ENCODE results near the gene JAML. TPM values are rescaled to one million over a fixed set of nuclear protein-coding genes. Genes with fewer than 3 reads are reported as not detected.

JAML gene
- total RNA-seq, 1 experiment from 2014 or later, result 5.4 TPM

GRCh38 chr11:118162846-118163245 lies 62.0 kb downstream of the JAML start:
- no peak overlapping the region for H3K27ac ChIP-seq (ENCODE audit: low read length)
- H3K4me3 ChIP-seq (ENCODE audit: low read length), result no peak overlapping the region
- H3K9me3 ChIP-seq (ENCODE audit: low read length), result no peaks in the 10 kb centered on the region
- no peak overlapping the region for H3K4me2 ChIP-seq (ENCODE audit: low read depth, low read length, poor library complexity, severe bottlenecking)
- no peaks in the 10 kb centered on the region for H3K79me2 ChIP-seq (ENCODE audit: low read length)
- DNase-seq, result no peak
- H3K4me1 ChIP-seq (ENCODE audit: low read length), result no peaks in the 10 kb centered on the region
- H4K20me1 ChIP-seq (ENCODE audit: insufficient read depth, low read depth, low read length), result no peaks in the 10 kb centered on the region
- H3K36me3 ChIP-seq (ENCODE audit: insufficient read depth, low read length), result no peaks in the 10 kb centered on the region
- no peaks in the 10 kb centered on the region for H3K9me2 ChIP-seq (replicated peaks; ENCODE audit: insufficient read depth, low read length)
- no peaks in the 10 kb centered on the region for H3K27me3 ChIP-seq (ENCODE audit: low read length)
- no peak overlapping the region for H3K9ac ChIP-seq (ENCODE audit: low read length)
- no peak overlapping the region for H2AFZ ChIP-seq (ENCODE audit: low read length)

DNA sequence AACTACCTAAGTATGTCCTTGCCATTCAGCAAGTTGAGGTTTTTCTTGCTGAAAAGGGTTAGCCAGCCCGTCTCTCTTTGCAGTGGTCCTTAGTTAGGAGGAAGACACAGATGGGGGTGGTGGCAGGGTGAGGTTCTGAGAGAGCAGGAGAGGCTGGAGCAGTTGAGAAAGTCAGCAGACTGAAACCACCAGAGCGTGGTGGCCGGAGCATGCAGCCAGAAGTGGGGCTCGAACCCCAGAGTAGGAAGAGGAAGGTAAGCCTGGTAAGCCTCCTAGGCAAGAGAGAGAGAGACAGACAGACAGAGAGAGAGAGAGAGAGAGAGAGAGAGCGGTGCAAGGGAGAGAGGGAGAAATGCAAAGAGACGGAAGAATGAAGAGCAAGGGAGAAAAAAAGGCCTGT lies 63.0 kb downstream of the JAML start:
- no peak overlapping the region for H3K9ac ChIP-seq (ENCODE audit: low read length)
- H3K36me3 ChIP-seq (ENCODE audit: insufficient read depth, low read length), result no peaks in the 10 kb centered on the region
- no peak overlapping the region for H3K4me2 ChIP-seq (ENCODE audit: low read depth, low read length, poor library complexity, severe bottlenecking)
- no peaks in the 10 kb centered on the region for H3K27me3 ChIP-seq (ENCODE audit: low read length)
- H3K4me1 ChIP-seq (ENCODE audit: low read length), result peaks cover 2% of the 10 kb centered on the region; the same call in 1 of the 2 replicates
- no peaks in the 10 kb centered on the region for H3K9me2 ChIP-seq (replicated peaks; ENCODE audit: insufficient read depth, low read length)
- no peak overlapping the region for H3K27ac ChIP-seq (ENCODE audit: low read length)
- H3K4me3 ChIP-seq (ENCODE audit: low read length), result no peak overlapping the region
- no peak for DNase-seq
- H2AFZ ChIP-seq (ENCODE audit: low read length), result no peak overlapping the region
- H4K20me1 ChIP-seq (ENCODE audit: insufficient read depth, low read depth, low read length), result no peaks in the 10 kb centered on the region
- no peaks in the 10 kb centered on the region for H3K9me3 ChIP-seq (ENCODE audit: low read length)
- no peaks in the 10 kb centered on the region for H3K79me2 ChIP-seq (ENCODE audit: low read length)

DNA sequence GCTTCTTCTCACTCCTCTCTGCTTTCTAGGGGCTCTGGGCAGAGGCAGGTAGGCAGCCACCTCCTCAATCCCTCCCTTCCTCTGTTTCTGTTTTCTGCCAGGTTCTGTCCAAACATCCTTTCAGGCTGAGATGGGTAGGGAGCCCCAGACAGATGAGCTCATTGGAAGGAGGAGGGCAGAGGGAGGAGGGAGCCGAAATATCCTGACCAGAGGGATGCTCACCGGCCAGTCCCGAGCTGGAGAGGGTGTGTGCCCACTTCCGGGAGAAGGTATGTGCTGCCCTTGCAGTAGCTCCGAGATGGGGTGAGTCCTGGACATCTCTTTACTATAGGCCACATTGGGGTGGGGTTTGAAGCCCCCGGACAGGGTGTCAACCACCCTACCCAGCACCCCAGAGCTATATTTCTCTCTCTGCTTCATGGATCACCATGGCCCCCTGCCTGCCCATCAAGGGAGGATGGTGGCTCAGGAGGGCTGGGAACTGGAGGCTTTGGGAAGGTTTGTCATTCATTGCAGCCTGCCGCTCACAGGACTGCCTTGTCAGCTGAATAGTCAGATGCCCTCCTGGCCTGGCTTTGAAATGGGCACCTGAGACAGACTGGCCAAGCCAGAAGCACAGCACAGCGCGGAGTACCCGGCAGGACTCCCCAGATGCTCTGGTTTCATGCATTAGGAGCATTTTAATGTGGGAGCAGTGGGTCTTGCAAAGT lies 67.5 kb downstream of the JAML start:
- no peaks in the 10 kb centered on the region for H4K20me1 ChIP-seq (ENCODE audit: insufficient read depth, low read depth, low read length)
- H3K27me3 ChIP-seq (ENCODE audit: low read length), result no peaks in the 10 kb centered on the region
- H3K4me1 ChIP-seq (ENCODE audit: low read length), result peaks cover 6% of the 10 kb centered on the region
- H3K9me2 ChIP-seq (replicated peaks; ENCODE audit: insufficient read depth, low read length), result no peaks in the 10 kb centered on the region
- H3K79me2 ChIP-seq (ENCODE audit: low read length), result no peaks in the 10 kb centered on the region
- no peak overlapping the region for H3K4me2 ChIP-seq (ENCODE audit: low read depth, low read length, poor library complexity, severe bottlenecking)
- H3K9ac ChIP-seq (ENCODE audit: low read length), result no peak overlapping the region
- DNase-seq, result no peak
- H3K9me3 ChIP-seq (ENCODE audit: low read length), result no peaks in the 10 kb centered on the region
- H2AFZ ChIP-seq (ENCODE audit: low read length), result no peak overlapping the region
- H3K36me3 ChIP-seq (ENCODE audit: insufficient read depth, low read length), result no peaks in the 10 kb centered on the region
- H3K27ac ChIP-seq (ENCODE audit: low read length), result no peak overlapping the region
- H3K4me3 ChIP-seq (ENCODE audit: low read length), result no peak overlapping the region

DNA sequence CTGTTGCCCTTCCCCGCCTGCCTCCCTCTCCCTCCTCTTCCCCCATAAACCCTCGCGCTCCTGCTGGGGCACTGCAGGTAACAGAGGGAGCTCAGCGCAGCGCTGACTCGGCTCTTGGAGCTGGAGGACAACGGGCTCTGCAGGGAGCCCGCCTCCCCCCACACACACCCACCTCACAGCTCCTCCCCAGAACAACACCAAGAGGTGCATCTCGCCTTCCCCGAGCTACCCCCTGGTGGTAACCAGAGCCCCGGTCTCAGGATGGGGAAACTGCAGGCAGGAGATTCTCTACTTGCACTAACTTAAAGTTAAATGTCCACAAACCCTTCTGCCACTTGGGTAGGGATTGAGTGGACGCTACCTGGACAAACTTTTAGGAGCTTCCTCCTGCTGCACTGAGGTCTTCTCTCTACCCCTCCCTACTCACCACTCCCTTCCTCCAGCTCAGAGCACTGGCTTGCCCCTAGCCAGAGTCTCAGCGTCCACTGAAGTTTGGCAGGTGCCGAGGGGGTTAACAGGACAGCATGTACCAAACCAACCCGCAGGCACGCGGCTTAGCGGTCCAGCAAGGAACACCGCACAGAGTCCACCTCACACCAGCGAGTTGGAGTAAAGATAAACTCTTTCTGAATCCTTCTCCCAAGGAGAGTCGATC lies 68.2 kb downstream of the JAML start:
- no peak overlapping the region for H3K27ac ChIP-seq (ENCODE audit: low read length)
- H3K9ac ChIP-seq (ENCODE audit: low read length), result no peak overlapping the region
- no peaks in the 10 kb centered on the region for H3K79me2 ChIP-seq (ENCODE audit: low read length)
- H2AFZ ChIP-seq (ENCODE audit: low read length), result no peak overlapping the region
- peak overlapping the region; percentile 32 for H3K4me2 ChIP-seq (ENCODE audit: low read depth, low read length, poor library complexity, severe bottlenecking)
- no peaks in the 10 kb centered on the region for H3K36me3 ChIP-seq (ENCODE audit: insufficient read depth, low read length)
- no peaks in the 10 kb centered on the region for H3K27me3 ChIP-seq (ENCODE audit: low read length)
- H3K4me3 ChIP-seq (ENCODE audit: low read length), result no peak overlapping the region
- no peaks in the 10 kb centered on the region for H4K20me1 ChIP-seq (ENCODE audit: insufficient read depth, low read depth, low read length)
- no peaks in the 10 kb centered on the region for H3K9me3 ChIP-seq (ENCODE audit: low read length)
- no peaks in the 10 kb centered on the region for H3K9me2 ChIP-seq (replicated peaks; ENCODE audit: insufficient read depth, low read length)
- DNase-seq, result peak; percentile 47
- peaks cover 6% of the 10 kb centered on the region for H3K4me1 ChIP-seq (ENCODE audit: low read length)

DNA sequence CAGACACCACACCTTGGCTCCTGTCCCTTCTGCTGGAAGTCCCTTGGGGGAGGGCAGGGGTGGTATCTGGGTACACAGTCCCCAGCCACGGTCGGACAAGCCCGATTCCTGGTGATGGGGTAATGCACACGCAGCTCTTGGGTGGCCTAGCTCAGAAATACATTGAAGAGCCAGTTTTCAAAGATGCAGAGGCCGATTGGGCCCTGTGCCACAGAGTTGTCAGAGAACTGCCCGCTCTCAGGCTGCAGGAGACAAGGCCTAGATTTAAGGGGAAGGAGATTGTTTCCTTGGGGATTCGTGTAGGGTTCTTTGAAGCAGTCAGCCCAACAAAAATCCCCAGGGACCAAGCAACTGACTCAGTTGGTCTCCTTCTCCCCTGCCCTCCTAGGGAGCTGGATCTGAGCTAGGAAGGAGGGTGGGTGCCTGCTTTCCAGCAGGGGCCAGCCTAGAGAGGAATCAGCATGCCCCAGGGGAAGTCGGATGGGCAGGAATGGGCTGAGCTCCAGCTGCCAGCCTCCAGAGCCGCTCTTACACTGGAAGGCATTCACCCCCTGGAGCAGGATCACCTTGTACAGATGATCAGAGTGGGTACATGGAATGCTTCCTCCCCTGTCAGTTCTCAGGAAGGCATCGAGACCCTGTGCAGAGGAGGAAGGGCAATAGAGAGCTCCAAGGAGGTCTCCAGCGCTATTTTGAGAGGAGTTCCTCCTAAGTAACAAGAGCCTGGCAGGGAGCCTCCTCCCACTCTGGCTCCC lies 68.9 kb downstream of the JAML start:
- H3K36me3 ChIP-seq (ENCODE audit: insufficient read depth, low read length), result no peaks in the 10 kb centered on the region
- no peak overlapping the region for H3K9ac ChIP-seq (ENCODE audit: low read length)
- H3K27me3 ChIP-seq (ENCODE audit: low read length), result no peaks in the 10 kb centered on the region
- H3K27ac ChIP-seq (ENCODE audit: low read length), result no peak overlapping the region
- H3K4me3 ChIP-seq (ENCODE audit: low read length), result no peak overlapping the region
- no peaks in the 10 kb centered on the region for H4K20me1 ChIP-seq (ENCODE audit: insufficient read depth, low read depth, low read length)
- peaks cover 6% of the 10 kb centered on the region for H3K4me1 ChIP-seq (ENCODE audit: low read length)
- H3K9me3 ChIP-seq (ENCODE audit: low read length), result no peaks in the 10 kb centered on the region
- H3K4me2 ChIP-seq (ENCODE audit: low read depth, low read length, poor library complexity, severe bottlenecking), result peak overlapping the region; percentile 32
- no peak for DNase-seq
- no peak overlapping the region for H2AFZ ChIP-seq (ENCODE audit: low read length)
- H3K79me2 ChIP-seq (ENCODE audit: low read length), result no peaks in the 10 kb centered on the region
- no peaks in the 10 kb centered on the region for H3K9me2 ChIP-seq (replicated peaks; ENCODE audit: insufficient read depth, low read length)

GRCh38 chr11:118154641-118155040 lies 70.2 kb downstream of the JAML start:
- peaks cover 6% of the 10 kb centered on the region for H3K4me1 ChIP-seq (ENCODE audit: low read length)
- H2AFZ ChIP-seq (ENCODE audit: low read length), result no peak overlapping the region
- no peak overlapping the region for H3K4me3 ChIP-seq (ENCODE audit: low read length)
- no peaks in the 10 kb centered on the region for H3K79me2 ChIP-seq (ENCODE audit: low read length)
- H3K9ac ChIP-seq (ENCODE audit: low read length), result no peak overlapping the region
- H3K27me3 ChIP-seq (ENCODE audit: low read length), result no peaks in the 10 kb centered on the region
- H3K27ac ChIP-seq (ENCODE audit: low read length), result no peak overlapping the region
- no peak for DNase-seq
- no peak overlapping the region for H3K4me2 ChIP-seq (ENCODE audit: low read depth, low read length, poor library complexity, severe bottlenecking)
- no peaks in the 10 kb centered on the region for H3K9me3 ChIP-seq (ENCODE audit: low read length)
- H3K36me3 ChIP-seq (ENCODE audit: insufficient read depth, low read length), result no peaks in the 10 kb centered on the region
- H3K9me2 ChIP-seq (replicated peaks; ENCODE audit: insufficient read depth, low read length), result no peaks in the 10 kb centered on the region
- no peaks in the 10 kb centered on the region for H4K20me1 ChIP-seq (ENCODE audit: insufficient read depth, low read depth, low read length)

- H3K27ac ChIP-seq (ENCODE audit: low read length), result no peak overlapping the region
- H3K4me3 ChIP-seq (ENCODE audit: low read length), result no peak overlapping the region
- H3K9ac ChIP-seq (ENCODE audit: low read length), result no peak overlapping the region
- H3K27me3 ChIP-seq (ENCODE audit: low read length), result no peaks in the 10 kb centered on the region
- no peaks in the 10 kb centered on the region for H4K20me1 ChIP-seq (ENCODE audit: insufficient read depth, low read depth, low read length)
- no peak for DNase-seq
- peaks cover 6% of the 10 kb centered on the region for H3K4me1 ChIP-seq (ENCODE audit: low read length)
- H2AFZ ChIP-seq (ENCODE audit: low read length), result no peak overlapping the region
- H3K9me3 ChIP-seq (ENCODE audit: low read length), result no peaks in the 10 kb centered on the region
- no peaks in the 10 kb centered on the region for H3K79me2 ChIP-seq (ENCODE audit: low read length)
- H3K36me3 ChIP-seq (ENCODE audit: insufficient read depth, low read length), result no peaks in the 10 kb centered on the region
- H3K9me2 ChIP-seq (replicated peaks; ENCODE audit: insufficient read depth, low read length), result no peaks in the 10 kb centered on the region
- H3K4me2 ChIP-seq (ENCODE audit: low read depth, low read length, poor library complexity, severe bottlenecking), result no peak overlapping the region
These were observed 70.8 kb downstream of the JAML start for GRCh38 chr11:118153976-118154375.

- Histone ChIP-seq H3K27me3 (ENCODE audit: low read length) (no peaks in the 10 kb centered on the region), H3K4me2 (ENCODE audit: low read depth, low read length, poor library complexity, severe bottlenecking) (no peak overlapping the region), H3K9me2 (replicated peaks; ENCODE audit: insufficient read depth, low read length) (no peaks in the 10 kb centered on the region), H3K79me2 (ENCODE audit: low read length) (no peaks in the 10 kb centered on the region), H2AFZ (ENCODE audit: low read length) (no peak overlapping the region), H3K9ac (ENCODE audit: low read length) (no peak overlapping the region), H3K36me3 (ENCODE audit: insufficient read depth, low read length) (no peaks in the 10 kb centered on the region), H4K20me1 (ENCODE audit: insufficient read depth, low read depth, low read length) (no peaks in the 10 kb centered on the region), H3K4me3 (ENCODE audit: low read length) (no peak overlapping the region), H3K4me1 (ENCODE audit: low read length) (peaks cover 6% of the 10 kb centered on the region), H3K27ac (ENCODE audit: low read length) (no peak overlapping the region), H3K9me3 (ENCODE audit: low read length) (no peaks in the 10 kb centered on the region)
- no peak for DNase-seq
These were observed 71.3 kb downstream of the JAML start for GRCh38 chr11:118153516-118153915.
